H1 (cell line): ENCODE measurements around the gene ATP13A3. TPM values are rescaled to one million over a fixed set of nuclear protein-coding genes. Genes with fewer than 3 reads are reported as not detected.

ENCODE experiments used
- CHD1 ChIP-seq: IDR thresholded peaks from 2 replicates; pipeline ENCODE4 v1.6.1; 2012; ENCODE audit warnings: low read depth, low read length, improper control_type of control experiment
- MAX ChIP-seq: IDR thresholded peaks from 2 replicates; pipeline ENCODE4 v1.6.1; 2012; ENCODE audit warnings: inconsistent platforms
- polyA plus RNA-seq, 7 experiments: library from polyadenylated mRNA; depleted of rRNA in 3 of 7; stranded (reverse) in 5 of 7; unstranded in 2 of 7; fragments of >200 nt in 5 of 7; fragments of 200-250 nt in 2 of 7; gene quantifications; 1 replicate in 5 of 7; 2 replicates in 1 of 7; 4 replicates in 1 of 7; pipeline versions ENCODE4 v1.2.1 to v1.2.3, GENCODE V29; 2011 to 2013; ENCODE audit warnings: missing spikeins in 2 of 7, mixed read lengths in 2 of 7
- total RNA-seq: library from RNA; stranded (reverse); fragmentation: NEBNext Ultra II Directional; extraction: Animal tissue kit (Norgen Biotek cat#: 25700); gene quantifications from 2 replicates; pipeline ENCODE4 v1.2.1, GENCODE V29; 2021
- TF ChIP-seq, protein P1 (sequence below): fragments of 300-600 bp; sonication (generic); IDR thresholded peaks from 2 replicates; pipeline ENCODE4 v1.7.1; 2012; ENCODE audit warnings: low read length, moderate library complexity, mild to moderate bottlenecking, inconsistent platforms; ENCODE audit not compliant: insufficient replicate concordance

The ATP13A3 gene
- total and polyA plus RNA-seq, 2 of the 8 experiments (the other 6 are each of a cell fraction or from before 2014, with no cell fraction given) = 18.6 to 92.2 TPM

- TF ChIP-seq, protein P1, sequence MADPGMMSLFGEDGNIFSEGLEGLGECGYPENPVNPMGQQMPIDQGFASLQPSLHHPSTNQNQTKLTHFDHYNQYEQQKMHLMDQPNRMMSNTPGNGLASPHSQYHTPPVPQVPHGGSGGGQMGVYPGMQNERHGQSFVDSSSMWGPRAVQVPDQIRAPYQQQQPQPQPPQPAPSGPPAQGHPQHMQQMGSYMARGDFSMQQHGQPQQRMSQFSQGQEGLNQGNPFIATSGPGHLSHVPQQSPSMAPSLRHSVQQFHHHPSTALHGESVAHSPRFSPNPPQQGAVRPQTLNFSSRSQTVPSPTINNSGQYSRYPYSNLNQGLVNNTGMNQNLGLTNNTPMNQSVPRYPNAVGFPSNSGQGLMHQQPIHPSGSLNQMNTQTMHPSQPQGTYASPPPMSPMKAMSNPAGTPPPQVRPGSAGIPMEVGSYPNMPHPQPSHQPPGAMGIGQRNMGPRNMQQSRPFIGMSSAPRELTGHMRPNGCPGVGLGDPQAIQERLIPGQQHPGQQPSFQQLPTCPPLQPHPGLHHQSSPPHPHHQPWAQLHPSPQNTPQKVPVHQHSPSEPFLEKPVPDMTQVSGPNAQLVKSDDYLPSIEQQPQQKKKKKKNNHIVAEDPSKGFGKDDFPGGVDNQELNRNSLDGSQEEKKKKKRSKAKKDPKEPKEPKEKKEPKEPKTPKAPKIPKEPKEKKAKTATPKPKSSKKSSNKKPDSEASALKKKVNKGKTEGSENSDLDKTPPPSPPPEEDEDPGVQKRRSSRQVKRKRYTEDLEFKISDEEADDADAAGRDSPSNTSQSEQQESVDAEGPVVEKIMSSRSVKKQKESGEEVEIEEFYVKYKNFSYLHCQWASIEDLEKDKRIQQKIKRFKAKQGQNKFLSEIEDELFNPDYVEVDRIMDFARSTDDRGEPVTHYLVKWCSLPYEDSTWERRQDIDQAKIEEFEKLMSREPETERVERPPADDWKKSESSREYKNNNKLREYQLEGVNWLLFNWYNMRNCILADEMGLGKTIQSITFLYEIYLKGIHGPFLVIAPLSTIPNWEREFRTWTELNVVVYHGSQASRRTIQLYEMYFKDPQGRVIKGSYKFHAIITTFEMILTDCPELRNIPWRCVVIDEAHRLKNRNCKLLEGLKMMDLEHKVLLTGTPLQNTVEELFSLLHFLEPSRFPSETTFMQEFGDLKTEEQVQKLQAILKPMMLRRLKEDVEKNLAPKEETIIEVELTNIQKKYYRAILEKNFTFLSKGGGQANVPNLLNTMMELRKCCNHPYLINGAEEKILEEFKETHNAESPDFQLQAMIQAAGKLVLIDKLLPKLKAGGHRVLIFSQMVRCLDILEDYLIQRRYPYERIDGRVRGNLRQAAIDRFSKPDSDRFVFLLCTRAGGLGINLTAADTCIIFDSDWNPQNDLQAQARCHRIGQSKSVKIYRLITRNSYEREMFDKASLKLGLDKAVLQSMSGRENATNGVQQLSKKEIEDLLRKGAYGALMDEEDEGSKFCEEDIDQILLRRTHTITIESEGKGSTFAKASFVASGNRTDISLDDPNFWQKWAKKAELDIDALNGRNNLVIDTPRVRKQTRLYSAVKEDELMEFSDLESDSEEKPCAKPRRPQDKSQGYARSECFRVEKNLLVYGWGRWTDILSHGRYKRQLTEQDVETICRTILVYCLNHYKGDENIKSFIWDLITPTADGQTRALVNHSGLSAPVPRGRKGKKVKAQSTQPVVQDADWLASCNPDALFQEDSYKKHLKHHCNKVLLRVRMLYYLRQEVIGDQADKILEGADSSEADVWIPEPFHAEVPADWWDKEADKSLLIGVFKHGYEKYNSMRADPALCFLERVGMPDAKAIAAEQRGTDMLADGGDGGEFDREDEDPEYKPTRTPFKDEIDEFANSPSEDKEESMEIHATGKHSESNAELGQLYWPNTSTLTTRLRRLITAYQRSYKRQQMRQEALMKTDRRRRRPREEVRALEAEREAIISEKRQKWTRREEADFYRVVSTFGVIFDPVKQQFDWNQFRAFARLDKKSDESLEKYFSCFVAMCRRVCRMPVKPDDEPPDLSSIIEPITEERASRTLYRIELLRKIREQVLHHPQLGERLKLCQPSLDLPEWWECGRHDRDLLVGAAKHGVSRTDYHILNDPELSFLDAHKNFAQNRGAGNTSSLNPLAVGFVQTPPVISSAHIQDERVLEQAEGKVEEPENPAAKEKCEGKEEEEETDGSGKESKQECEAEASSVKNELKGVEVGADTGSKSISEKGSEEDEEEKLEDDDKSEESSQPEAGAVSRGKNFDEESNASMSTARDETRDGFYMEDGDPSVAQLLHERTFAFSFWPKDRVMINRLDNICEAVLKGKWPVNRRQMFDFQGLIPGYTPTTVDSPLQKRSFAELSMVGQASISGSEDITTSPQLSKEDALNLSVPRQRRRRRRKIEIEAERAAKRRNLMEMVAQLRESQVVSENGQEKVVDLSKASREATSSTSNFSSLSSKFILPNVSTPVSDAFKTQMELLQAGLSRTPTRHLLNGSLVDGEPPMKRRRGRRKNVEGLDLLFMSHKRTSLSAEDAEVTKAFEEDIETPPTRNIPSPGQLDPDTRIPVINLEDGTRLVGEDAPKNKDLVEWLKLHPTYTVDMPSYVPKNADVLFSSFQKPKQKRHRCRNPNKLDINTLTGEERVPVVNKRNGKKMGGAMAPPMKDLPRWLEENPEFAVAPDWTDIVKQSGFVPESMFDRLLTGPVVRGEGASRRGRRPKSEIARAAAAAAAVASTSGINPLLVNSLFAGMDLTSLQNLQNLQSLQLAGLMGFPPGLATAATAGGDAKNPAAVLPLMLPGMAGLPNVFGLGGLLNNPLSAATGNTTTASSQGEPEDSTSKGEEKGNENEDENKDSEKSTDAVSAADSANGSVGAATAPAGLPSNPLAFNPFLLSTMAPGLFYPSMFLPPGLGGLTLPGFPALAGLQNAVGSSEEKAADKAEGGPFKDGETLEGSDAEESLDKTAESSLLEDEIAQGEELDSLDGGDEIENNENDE = no peak
- TF ChIP-seq MAX (no peak), CHD1 (no peak)
These were observed 3.2 kb upstream of the ATP13A3 start (continued) for GRCh38 chr3:194489736-194490612.
